Glutamatergic neuron (in vitro differentiated cells): ENCODE results near the gene SIL1. TPM values are rescaled to one million over a fixed set of nuclear protein-coding genes. Genes with fewer than 3 reads are reported as not detected.

ENCODE experiments used
- DNase-seq: peaks from one replicate; pipeline ENCODE4 v3.0.0; 2022
- H3K27ac Mint-ChIP-seq: one replicate; pipeline ENCODE4 v1.8.0; 2020; ENCODE audit warnings: mild to moderate bottlenecking, mixed read lengths, inconsistent platforms; ENCODE audit not compliant: unreplicated experiment
- H3K27me3 Mint-ChIP-seq: one replicate; pipeline ENCODE4 v1.8.0; 2020; ENCODE audit warnings: mild to moderate bottlenecking, moderate library complexity, mixed read lengths, inconsistent platforms; ENCODE audit not compliant: unreplicated experiment
- H3K36me3 Mint-ChIP-seq: one replicate; pipeline ENCODE4 v1.8.0; 2020; ENCODE audit warnings: mild to moderate bottlenecking, mixed read lengths, inconsistent platforms; ENCODE audit not compliant: unreplicated experiment
- H3K4me1 Mint-ChIP-seq: one replicate; pipeline ENCODE4 v1.8.0; 2020; ENCODE audit warnings: mild to moderate bottlenecking, low read depth, mixed read lengths, inconsistent platforms; ENCODE audit not compliant: unreplicated experiment
- H3K4me3 Mint-ChIP-seq: one replicate; pipeline ENCODE4 v1.8.0; 2020; ENCODE audit warnings: mild to moderate bottlenecking, mixed read lengths, inconsistent platforms; ENCODE audit not compliant: unreplicated experiment
- H3K9me3 Mint-ChIP-seq: one replicate; pipeline ENCODE4 v1.8.0; 2020; ENCODE audit warnings: mild to moderate bottlenecking, moderate library complexity, mixed read lengths, inconsistent platforms; ENCODE audit not compliant: unreplicated experiment
- CTCF ChIP-seq: fragments of 200-600 bp; sonication (generic); IDR thresholded peaks from one replicate; pipeline ENCODE4 v1.5.0; 2021; ENCODE audit not compliant: partially characterized antibody, unreplicated experiment
- long read RNA-seq: library from polyadenylated mRNA; unstranded; transcript quantifications from one replicate; pipeline ENCODE4 v2.0.0, GENCODE V29; 2020; ENCODE audit not compliant: unreplicated experiment
- total RNA-seq: library from RNA; stranded (reverse); fragmentation: NEBNext Ultra II Directional; extraction: Animal tissue kit (Norgen Biotek cat#: 25700); gene quantifications from one replicate; pipeline ENCODE4 v1.2.1, GENCODE V29; 2021; ENCODE audit not compliant: unreplicated experiment

The SIL1 gene
- total RNA-seq = 15.9 TPM
- long read RNA-seq, transcript SIL1-202 (10 exons, 1,923 nt) = major isoform, 20 of 26 reads
- long read RNA-seq, partial matches to known transcripts = 1 of 26 reads
- long read RNA-seq, other reads (novel, unspliced or antisense) = 5 of 26 reads

DNA sequence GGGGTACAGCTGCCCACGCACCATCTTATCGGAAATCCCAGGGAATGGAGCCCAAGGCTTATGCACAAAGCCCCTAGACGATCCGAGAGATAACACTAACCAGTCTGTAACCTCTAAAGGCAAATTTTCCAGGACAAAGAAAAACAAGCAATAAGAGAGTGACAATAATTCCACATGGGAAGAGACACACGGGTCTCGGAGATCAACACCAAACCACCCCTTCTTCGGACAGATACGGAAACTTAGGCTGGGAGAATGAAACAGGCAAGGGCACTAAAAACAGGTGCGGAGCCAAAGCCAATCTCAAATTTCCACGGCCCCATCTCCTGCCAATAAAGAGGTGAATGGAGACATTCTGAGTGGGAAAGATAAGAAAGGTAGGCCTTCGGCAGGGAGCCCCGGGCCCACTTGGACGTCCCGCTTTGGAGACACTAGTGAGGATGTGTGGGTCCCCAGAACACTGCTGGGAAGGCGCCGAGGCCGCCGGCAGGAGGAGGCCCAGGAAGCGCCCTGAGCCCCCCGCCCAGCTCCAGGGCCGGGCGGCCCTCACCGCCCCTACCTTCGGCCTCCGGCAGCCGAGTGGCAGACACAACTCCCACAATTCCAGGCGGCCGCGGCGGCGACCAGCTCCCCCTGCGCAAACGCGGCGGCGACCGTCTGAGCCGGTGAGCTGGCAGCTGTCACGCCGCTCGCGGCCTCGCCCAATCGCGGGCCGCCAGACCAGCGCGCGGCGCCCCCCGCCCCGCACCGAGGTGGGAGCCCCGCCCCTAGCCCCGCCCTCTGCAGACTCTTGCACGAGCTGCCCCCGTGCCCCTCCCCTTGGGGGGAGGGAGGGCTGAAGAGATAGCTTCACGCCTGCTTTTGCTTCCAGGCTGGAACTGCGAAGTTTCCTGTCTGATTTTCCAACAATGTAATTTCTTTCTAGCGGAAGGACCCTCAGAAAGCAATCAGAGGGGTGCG, at the start of gene SIL1:
TSS of gene SIL1 (minus strand) at position 659 of the 960 bp plus-strand sequence. CDS start 70,525 bp downstream, outside the sequence.
- TF ChIP-seq CTCF = no peak

GRCh38 chr5:139246394-139246793, 48.2 kb upstream of the SIL1 start:
- DNase-seq = no peak
- Mint-ChIP-seq H3K4me3 (no peak overlapping the region), H3K4me1 (peaks cover 10% of the 10 kb centered on the region), H3K27me3 (peaks cover 8% of the 10 kb centered on the region), H3K9me3 (peaks cover 10% of the 10 kb centered on the region), H3K27ac (no peak overlapping the region), H3K36me3 (peaks cover 6% of the 10 kb centered on the region)
- TF ChIP-seq CTCF = no peak

More for the DNA sequence above, at the start of gene SIL1:
- Mint-ChIP-seq H3K27ac (peak within 1 kb of the TSS; percentile 95), H3K9me3 (peaks cover 3% of the 10 kb centered on the region), H3K36me3 (no peaks in the 10 kb centered on the region), H3K4me1 (peaks cover 8% of the 10 kb centered on the region), H3K27me3 (peaks cover 6% of the 10 kb centered on the region), H3K4me3 (peak within 1 kb of the TSS; percentile 88)
- peak; percentile 99 for DNase-seq

DNA sequence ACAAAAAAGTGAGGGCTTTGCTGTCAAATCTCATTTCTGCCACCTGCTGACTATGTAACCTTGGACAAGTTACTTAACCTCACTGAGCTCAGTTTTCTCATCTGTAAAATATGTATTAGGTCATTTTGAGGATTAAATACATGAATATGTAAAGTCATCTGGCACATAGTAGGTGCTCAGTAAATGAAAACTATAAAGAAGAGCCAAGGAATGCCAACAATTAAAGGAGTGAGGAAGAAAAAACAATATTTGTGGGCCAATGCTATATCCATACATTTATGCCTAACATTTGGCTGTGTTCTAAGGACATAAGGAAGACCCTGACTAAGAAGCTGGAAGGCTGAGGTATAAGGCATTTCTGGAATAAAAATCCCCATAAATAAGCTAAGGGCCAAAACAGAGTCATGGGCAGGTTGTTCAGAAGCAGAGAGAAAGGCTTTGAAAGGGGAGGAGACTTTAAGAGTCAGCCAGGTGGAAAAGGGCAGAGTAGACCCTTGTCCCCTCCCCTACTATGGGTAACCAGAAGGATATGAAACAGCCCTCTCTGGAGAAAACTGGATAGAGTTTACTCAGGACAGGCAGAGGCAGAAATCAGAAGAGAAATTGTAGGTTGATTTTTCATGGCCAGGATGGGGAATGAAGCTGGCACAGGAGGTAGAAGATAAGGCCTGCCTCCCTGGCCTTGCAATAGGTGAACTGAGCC, 47.6 kb upstream of the SIL1 start:
- Mint-ChIP-seq H3K27ac (no peak overlapping the region), H3K4me3 (no peak overlapping the region), H3K36me3 (peaks cover 6% of the 10 kb centered on the region), H3K9me3 (peaks cover 7% of the 10 kb centered on the region), H3K27me3 (peaks cover 8% of the 10 kb centered on the region), H3K4me1 (peaks cover 7% of the 10 kb centered on the region)
- no peak for DNase-seq
- no peak for TF ChIP-seq CTCF

GRCh38 chr5:139243425-139243970, 45.3 kb upstream of the SIL1 start:
- Mint-ChIP-seq H3K9me3 (peaks cover 6% of the 10 kb centered on the region), H3K27me3 (peaks cover 8% of the 10 kb centered on the region), H3K4me3 (peak overlapping the region; percentile 43), H3K27ac (peak overlapping the region; percentile 92), H3K36me3 (peaks cover 10% of the 10 kb centered on the region), H3K4me1 (peaks cover 7% of the 10 kb centered on the region)
- TF ChIP-seq CTCF = no peak
- no peak for DNase-seq
